Measurements from ENCODE around the gene DSC3. TPM values are rescaled to one million over a fixed set of nuclear protein-coding genes. Genes with fewer than 3 reads are reported as not detected.

DSC3 gene
- polyA plus RNA-seq, 2 of the 4 experiments (the other 2 are of a cell fraction): 0.76 to 2.2 TPM

GRCh38 chr18:30969670-30970170, 72.8 kb downstream of the DSC3 start:
- TF ChIP-seq HOXA7 (CRISPR knock-in tag; IDR thresholded peaks at IDR 0.05) (no peak), CBX2 (IDR thresholded peaks at IDR 0.05; ENCODE audit: borderline replicate concordance, low read depth) (no peak), TFCP2L1 (CRISPR knock-in tag; IDR thresholded peaks at IDR 0.05) (no peak), HEYL (CRISPR knock-in tag; IDR thresholded peaks at IDR 0.05) (no peak), JUN (IDR thresholded peaks at IDR 0.05) (no peak), MAFK (IDR thresholded peaks at IDR 0.05; ENCODE audit: partially characterized antibody) (no peak), RCOR1 (IDR thresholded peaks at IDR 0.05; ENCODE audit: low read depth, low read length) (no peak), ATOH8 (CRISPR knock-in tag; IDR thresholded peaks at IDR 0.05; ENCODE audit: low read depth) (no peak), HOXB13 (CRISPR knock-in tag; IDR thresholded peaks at IDR 0.05; ENCODE audit: low read depth) (no peak), BHLHE40 (IDR thresholded peaks at IDR 0.05; ENCODE audit: low read depth, low read length) (no peak), POLR2A (IDR thresholded peaks at IDR 0.05; ENCODE audit: low read length) (no peak), MYC (IDR thresholded peaks at IDR 0.05; ENCODE audit: borderline replicate concordance, low read length) (no peak), NFE2L2 (conservative IDR thresholded peaks at IDR 0.05; ENCODE audit: low read length) (no peak), EP300 (IDR thresholded peaks at IDR 0.05) (no peak), TP53 (CRISPR knock-in tag; IDR thresholded peaks at IDR 0.05) (no peak), MAZ (IDR thresholded peaks at IDR 0.05; ENCODE audit: borderline replicate concordance, low read depth, low read length) (no peak), ELK1 (IDR thresholded peaks at IDR 0.05; ENCODE audit: low read depth, low read length) (no peak), HDAC2 (IDR thresholded peaks at IDR 0.05) (no peak), CBX8 (IDR thresholded peaks at IDR 0.05) (no peak)
- TF ChIP-seq, protein P1, sequence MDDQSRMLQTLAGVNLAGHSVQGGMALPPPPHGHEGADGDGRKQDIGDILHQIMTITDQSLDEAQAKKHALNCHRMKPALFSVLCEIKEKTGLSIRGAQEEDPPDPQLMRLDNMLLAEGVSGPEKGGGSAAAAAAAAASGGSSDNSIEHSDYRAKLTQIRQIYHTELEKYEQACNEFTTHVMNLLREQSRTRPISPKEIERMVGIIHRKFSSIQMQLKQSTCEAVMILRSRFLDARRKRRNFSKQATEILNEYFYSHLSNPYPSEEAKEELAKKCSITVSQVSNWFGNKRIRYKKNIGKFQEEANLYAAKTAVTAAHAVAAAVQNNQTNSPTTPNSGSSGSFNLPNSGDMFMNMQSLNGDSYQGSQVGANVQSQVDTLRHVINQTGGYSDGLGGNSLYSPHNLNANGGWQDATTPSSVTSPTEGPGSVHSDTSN (IDR thresholded peaks at IDR 0.05): no peak
- ChIA-PET CTCF (interaction anchor here (0.6 to 1.3 kb wide), 5 partner anchors 66 to 1122 kb away, joined by 3 to 4 read pairs (median 3); partner anchors contain the start of gene RNF138), POLR2A (no interaction called here)
- Histone ChIP-seq H3K27ac (no peak overlapping the region), H3K4me2 (no peak overlapping the region), H3K4me1 (no peaks in the 10 kb centered on the region), H3K4me3 (no peak overlapping the region), H3K9me3 (no peaks in the 10 kb centered on the region)
- FAIRE-seq (no peak), DNase-seq (ENCODE audit: low read depth in 1 of 2, low spot score in 1 of 2) (no peak), ATAC-seq (no peak)
- 50% methylated on average over 4 of the region's 4 CpGs for WGBS (ENCODE audit: missing lambda C conversion rate)

GRCh38 chr18:30967701-30968100, 74.8 kb downstream of the DSC3 start:
- Histone ChIP-seq H3K9me3 (no peaks in the 10 kb centered on the region), H3K4me2 (no peak overlapping the region), H3K4me3 (no peak overlapping the region), H3K4me1 (no peaks in the 10 kb centered on the region), H3K27ac (no peak overlapping the region)
- ChIA-PET CTCF (no interaction called here), POLR2A (no interaction called here)
- ATAC-seq: no peak
- 34% methylated on average over 4 of the region's 4 CpGs for WGBS (ENCODE audit: missing lambda C conversion rate)
- no peak for FAIRE-seq
- TF ChIP-seq CEBPB (IDR thresholded peaks at IDR 0.05) (no peak), ZNF302 (CRISPR knock-in tag; IDR thresholded peaks at IDR 0.05) (no peak), TP53 (CRISPR knock-in tag; IDR thresholded peaks at IDR 0.05) (no peak)
- DNase-seq (ENCODE audit: low read depth in 1 of 2, low spot score in 1 of 2): no peak

DNA sequence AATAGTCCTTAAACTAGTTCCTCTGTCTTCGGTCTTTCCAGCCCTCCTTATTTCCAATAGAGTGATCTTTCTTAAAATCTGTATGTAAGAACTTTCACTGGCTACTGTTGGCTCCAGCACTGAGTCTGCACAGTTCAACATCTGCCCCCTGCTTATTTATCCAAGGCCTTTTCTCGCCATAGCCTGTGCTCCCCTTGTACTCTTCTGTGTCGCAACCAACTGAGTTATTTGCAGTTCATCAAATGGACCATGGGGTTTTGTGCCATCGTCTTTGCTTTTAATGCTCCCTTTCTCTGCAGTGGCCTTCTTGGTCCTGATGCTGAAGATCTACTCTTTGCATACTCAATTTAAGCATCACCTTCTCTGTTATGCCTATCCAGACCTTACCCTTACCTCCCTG, 77.3 kb downstream of the DSC3 start:
- H3K4me1 ChIP-seq: no peaks in the 10 kb centered on the region
- H3K27ac ChIP-seq: no peak overlapping the region
- H3K4me2 ChIP-seq: no peak overlapping the region
- DNase-seq (ENCODE audit: low read depth in 1 of 2, low spot score in 1 of 2) (no peak), FAIRE-seq (no peak), ATAC-seq (no peak)
- CTCF ChIA-PET: no interaction called here
- H3K4me3 ChIP-seq: no peak overlapping the region
- no peaks in the 10 kb centered on the region for H3K9me3 ChIP-seq
- TF ChIP-seq CHD2 (IDR thresholded peaks at IDR 0.05; ENCODE audit: low read length, partially characterized antibody) (no peak), USF2 (IDR thresholded peaks at IDR 0.05) (no peak), MAX (IDR thresholded peaks at IDR 0.05) (no peak), FOSL2 (IDR thresholded peaks at IDR 0.05) (no peak), FOSL2 (CRISPR knock-in tag; IDR thresholded peaks at IDR 0.05) (no peak)
- TF ChIP-seq, protein P2, sequence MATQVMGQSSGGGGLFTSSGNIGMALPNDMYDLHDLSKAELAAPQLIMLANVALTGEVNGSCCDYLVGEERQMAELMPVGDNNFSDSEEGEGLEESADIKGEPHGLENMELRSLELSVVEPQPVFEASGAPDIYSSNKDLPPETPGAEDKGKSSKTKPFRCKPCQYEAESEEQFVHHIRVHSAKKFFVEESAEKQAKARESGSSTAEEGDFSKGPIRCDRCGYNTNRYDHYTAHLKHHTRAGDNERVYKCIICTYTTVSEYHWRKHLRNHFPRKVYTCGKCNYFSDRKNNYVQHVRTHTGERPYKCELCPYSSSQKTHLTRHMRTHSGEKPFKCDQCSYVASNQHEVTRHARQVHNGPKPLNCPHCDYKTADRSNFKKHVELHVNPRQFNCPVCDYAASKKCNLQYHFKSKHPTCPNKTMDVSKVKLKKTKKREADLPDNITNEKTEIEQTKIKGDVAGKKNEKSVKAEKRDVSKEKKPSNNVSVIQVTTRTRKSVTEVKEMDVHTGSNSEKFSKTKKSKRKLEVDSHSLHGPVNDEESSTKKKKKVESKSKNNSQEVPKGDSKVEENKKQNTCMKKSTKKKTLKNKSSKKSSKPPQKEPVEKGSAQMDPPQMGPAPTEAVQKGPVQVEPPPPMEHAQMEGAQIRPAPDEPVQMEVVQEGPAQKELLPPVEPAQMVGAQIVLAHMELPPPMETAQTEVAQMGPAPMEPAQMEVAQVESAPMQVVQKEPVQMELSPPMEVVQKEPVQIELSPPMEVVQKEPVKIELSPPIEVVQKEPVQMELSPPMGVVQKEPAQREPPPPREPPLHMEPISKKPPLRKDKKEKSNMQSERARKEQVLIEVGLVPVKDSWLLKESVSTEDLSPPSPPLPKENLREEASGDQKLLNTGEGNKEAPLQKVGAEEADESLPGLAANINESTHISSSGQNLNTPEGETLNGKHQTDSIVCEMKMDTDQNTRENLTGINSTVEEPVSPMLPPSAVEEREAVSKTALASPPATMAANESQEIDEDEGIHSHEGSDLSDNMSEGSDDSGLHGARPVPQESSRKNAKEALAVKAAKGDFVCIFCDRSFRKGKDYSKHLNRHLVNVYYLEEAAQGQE (IDR thresholded peaks at IDR 0.05): no peak
- POLR2A ChIA-PET: no interaction called here
- 53% methylated on average over 4 of the region's 4 CpGs for WGBS (ENCODE audit: missing lambda C conversion rate)
